Stomach (tissue), 4 donors: ENCODE results near the gene SH2D3C.
"Not testable (repeated sequence)": the region's sequence is repeated elsewhere in the genome, so short reads cannot be mapped to it uniquely, and the experiment has no call there.

Experiments
- EP300 ChIP-seq: sonication (generic); formaldehyde crosslinking; IDR thresholded peaks from one replicate; pipeline ENCODE4 v1.6.1; 2017; ENCODE audit warnings: antibody characterized with exemption
- POLR2A ChIP-seq, 4 donors: fragments of 450-650 bp; IDR thresholded peaks; one replicate each; pipeline ENCODE4 v1.6.1; 2016; ENCODE audit warnings: antibody characterized with exemption in 4 of 4, control low read depth in 2 of 4, mild to moderate bottlenecking in 1 of 4, moderate library complexity in 1 of 4
- POLR2AphosphoS5 ChIP-seq, 3 donors: sonication (generic); formaldehyde crosslinking; IDR thresholded peaks; one replicate each; pipeline ENCODE4 v1.6.1; 2016; ENCODE audit warnings: antibody characterized with exemption in 3 of 3
- TF ChIP-seq, protein P1 (sequence below), 7 experiments: fragments of 450-650 bp in 4 of 7; fragments of 200-600 bp in 3 of 7; sonication (generic) in 3 of 7; IDR thresholded peaks; one replicate each; pipeline ENCODE4 v1.5.1; 2016 to 2019; ENCODE audit warnings: antibody characterized with exemption in 7 of 7, control low read depth in 2 of 7, mild to moderate bottlenecking in 1 of 7

DNA sequence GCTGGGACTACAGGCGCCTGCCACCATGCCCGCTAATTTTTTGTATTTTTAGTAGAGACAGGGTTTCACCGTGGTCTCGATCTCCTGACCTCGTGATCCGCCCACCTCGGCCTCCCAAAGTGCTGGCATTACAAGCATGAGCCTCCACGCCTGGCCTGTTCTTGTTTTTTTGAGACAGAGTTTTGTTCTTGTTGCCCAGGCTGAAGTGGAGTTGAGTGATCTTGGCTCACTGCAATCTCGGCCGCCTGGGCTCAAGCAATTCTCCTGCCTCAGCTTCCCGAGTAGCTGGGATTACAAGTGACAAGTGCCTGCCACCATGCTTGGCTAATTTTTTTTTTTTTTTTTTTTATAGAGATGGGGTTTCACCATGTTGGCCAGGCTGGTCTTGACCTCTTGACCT is 21.7 kb downstream of the SH2D3C start:
- not testable (repeated sequence) for TF ChIP-seq POLR2A (IDR thresholded peaks at IDR 0.05); EP300; POLR2AphosphoS5 (IDR thresholded peaks at IDR 0.05)
- TF ChIP-seq, protein P1, sequence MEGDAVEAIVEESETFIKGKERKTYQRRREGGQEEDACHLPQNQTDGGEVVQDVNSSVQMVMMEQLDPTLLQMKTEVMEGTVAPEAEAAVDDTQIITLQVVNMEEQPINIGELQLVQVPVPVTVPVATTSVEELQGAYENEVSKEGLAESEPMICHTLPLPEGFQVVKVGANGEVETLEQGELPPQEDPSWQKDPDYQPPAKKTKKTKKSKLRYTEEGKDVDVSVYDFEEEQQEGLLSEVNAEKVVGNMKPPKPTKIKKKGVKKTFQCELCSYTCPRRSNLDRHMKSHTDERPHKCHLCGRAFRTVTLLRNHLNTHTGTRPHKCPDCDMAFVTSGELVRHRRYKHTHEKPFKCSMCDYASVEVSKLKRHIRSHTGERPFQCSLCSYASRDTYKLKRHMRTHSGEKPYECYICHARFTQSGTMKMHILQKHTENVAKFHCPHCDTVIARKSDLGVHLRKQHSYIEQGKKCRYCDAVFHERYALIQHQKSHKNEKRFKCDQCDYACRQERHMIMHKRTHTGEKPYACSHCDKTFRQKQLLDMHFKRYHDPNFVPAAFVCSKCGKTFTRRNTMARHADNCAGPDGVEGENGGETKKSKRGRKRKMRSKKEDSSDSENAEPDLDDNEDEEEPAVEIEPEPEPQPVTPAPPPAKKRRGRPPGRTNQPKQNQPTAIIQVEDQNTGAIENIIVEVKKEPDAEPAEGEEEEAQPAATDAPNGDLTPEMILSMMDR (IDR thresholded peaks at IDR 0.05), result not testable (repeated sequence)
